ENCODE measurements around the gene SLC27A6.

Gene SLC27A6

DNA sequence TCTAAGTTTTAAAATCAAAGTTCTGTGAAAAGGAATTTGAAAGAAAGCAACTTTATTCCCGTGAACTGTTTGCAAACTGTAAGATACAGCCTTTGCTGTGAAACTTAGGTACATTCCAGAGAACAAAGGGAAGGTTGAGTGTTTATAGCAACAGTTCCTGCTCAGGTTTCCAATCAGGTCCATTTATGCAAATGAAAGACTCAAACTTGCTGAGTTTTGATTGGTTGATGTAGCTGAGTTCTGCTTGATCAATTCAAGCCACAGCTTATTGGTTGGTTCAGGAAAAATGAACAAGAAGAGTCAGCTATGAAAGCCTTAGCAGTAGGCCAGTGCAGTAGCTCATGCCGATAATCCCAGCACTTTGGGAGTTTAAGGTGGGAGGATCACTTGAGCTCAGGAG lies 37.9 kb downstream of the SLC27A6 start:
- Histone ChIP-seq H3K36me3 (no peaks in the 10 kb centered on the region), H3K9me3 (no peaks in the 10 kb centered on the region), H3K27me3 (no peaks in the 10 kb centered on the region), H3K4me1 (ENCODE audit: control insufficient read depth in 1 of 2, insufficient read depth in 1 of 2, low read depth in 1 of 2, low read length in 1 of 2) (no peaks in the 10 kb centered on the region), H3K27ac (no peak overlapping the region), H3K4me3 (ENCODE audit: low read depth in 1 of 2, low read length in 1 of 2) (no peak overlapping the region)
- TF ChIP-seq, protein P1, sequence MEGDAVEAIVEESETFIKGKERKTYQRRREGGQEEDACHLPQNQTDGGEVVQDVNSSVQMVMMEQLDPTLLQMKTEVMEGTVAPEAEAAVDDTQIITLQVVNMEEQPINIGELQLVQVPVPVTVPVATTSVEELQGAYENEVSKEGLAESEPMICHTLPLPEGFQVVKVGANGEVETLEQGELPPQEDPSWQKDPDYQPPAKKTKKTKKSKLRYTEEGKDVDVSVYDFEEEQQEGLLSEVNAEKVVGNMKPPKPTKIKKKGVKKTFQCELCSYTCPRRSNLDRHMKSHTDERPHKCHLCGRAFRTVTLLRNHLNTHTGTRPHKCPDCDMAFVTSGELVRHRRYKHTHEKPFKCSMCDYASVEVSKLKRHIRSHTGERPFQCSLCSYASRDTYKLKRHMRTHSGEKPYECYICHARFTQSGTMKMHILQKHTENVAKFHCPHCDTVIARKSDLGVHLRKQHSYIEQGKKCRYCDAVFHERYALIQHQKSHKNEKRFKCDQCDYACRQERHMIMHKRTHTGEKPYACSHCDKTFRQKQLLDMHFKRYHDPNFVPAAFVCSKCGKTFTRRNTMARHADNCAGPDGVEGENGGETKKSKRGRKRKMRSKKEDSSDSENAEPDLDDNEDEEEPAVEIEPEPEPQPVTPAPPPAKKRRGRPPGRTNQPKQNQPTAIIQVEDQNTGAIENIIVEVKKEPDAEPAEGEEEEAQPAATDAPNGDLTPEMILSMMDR (IDR thresholded peaks at IDR 0.05), result no peak

DNA sequence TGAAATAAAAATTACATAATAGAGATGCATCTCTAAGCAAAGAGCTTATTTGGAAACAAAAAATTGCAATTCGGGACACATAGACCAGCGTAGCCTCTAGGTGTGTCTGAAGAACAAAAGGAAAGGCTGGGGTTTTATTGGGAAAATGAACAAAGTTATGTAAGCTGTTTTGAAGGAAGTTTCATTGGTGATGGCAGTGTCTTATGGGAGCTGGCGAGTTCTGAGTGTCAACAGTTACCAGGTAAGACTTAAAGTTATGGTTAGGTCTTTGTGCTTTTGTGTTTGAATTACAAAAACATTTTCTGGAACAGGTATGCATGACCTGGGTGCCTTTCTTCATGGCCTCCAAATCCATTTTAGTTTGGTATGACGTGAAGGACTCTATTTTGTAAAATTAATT lies 48.9 kb downstream of the SLC27A6 start:
- no peaks in the 10 kb centered on the region for H3K36me3 ChIP-seq
- TF ChIP-seq, protein P1 (IDR thresholded peaks at IDR 0.05), result no peak
- no peaks in the 10 kb centered on the region for H3K9me3 ChIP-seq
- no peak overlapping the region for H3K4me3 ChIP-seq (ENCODE audit: low read depth in 1 of 2, low read length in 1 of 2)
- no peaks in the 10 kb centered on the region for H3K27me3 ChIP-seq
- no peaks in the 10 kb centered on the region for H3K4me1 ChIP-seq (ENCODE audit: control insufficient read depth in 1 of 2, insufficient read depth in 1 of 2, low read depth in 1 of 2, low read length in 1 of 2)
- no peak overlapping the region for H3K27ac ChIP-seq

DNA sequence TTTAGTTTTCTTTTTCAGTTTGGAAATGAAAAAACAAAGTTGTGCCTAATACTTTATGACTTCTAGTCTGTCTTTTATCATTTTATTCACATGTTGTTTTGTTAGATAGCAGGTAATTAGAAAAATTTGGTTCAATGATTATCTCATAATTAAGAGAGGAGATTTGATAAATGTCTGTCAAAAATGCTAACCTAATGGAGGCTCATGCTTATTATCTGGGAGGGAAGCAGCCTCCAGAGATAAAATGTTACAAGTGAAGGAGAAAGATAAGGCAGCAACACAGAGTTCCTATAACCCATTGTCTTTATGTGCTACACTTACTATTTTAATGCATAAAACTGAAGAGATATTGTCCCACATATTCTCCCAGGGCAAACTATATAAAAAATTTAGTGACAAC lies 53.5 kb downstream of the SLC27A6 start:
- H3K27me3 ChIP-seq, result no peaks in the 10 kb centered on the region
- no peaks in the 10 kb centered on the region for H3K4me1 ChIP-seq (ENCODE audit: control insufficient read depth in 1 of 2, insufficient read depth in 1 of 2, low read depth in 1 of 2, low read length in 1 of 2)
- no peak overlapping the region for H3K27ac ChIP-seq
- no peak overlapping the region for H3K4me3 ChIP-seq (ENCODE audit: low read depth in 1 of 2, low read length in 1 of 2)
- H3K36me3 ChIP-seq, result no peaks in the 10 kb centered on the region
- TF ChIP-seq, protein P1 (IDR thresholded peaks at IDR 0.05), result no peak
- H3K9me3 ChIP-seq, result no peaks in the 10 kb centered on the region

DNA sequence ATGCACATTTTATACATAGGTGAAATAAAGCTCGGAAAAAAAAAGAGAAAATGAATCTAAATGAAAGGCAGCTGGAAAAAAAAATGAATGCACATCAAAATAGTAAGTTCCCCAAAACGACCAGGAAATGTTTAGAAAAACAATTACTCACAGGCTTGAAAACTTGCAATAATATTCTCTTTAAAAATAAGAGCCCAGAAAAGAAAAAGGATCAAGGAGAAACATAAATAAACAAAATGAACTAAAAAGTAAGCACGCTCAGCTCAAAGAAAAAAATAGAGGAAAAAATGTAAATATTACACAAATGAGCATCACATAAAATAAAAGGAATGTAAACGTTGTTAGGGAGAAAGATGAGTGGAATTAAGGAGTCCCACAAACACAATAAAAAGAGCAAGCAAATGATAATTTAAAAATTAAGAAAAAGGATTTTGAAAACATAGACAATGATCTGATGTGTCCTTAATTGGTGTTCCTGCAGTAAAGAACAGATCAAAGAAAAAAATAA lies 54.2 kb downstream of the SLC27A6 start:
- TF ChIP-seq, protein P1 (IDR thresholded peaks at IDR 0.05), result no peak
- H3K4me3 ChIP-seq (ENCODE audit: low read depth in 1 of 2, low read length in 1 of 2), result no peak overlapping the region
- no peak overlapping the region for H3K27ac ChIP-seq
- no peaks in the 10 kb centered on the region for H3K27me3 ChIP-seq
- no peaks in the 10 kb centered on the region for H3K4me1 ChIP-seq (ENCODE audit: control insufficient read depth in 1 of 2, insufficient read depth in 1 of 2, low read depth in 1 of 2, low read length in 1 of 2)
- no peaks in the 10 kb centered on the region for H3K9me3 ChIP-seq
- H3K36me3 ChIP-seq, result no peaks in the 10 kb centered on the region

DNA sequence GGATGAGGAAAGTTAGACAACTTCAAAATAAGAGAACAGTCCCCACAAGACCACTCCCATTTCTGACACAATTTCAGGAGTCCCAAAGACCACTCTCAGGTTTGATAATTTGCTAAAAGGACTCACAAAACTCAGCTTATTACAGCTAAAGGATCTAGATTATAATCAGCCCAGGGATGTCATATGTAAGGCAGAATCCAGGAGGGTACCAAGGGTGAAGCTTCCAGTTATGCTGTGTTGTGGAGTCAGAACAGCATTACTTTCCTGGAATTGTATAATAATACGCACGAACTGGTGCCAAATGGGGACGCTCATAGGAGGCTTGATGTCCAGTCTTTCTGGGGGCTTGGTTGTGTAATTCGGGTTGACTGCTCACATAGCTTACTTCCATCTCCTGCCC lies 55.4 kb downstream of the SLC27A6 start:
- TF ChIP-seq, protein P1 (IDR thresholded peaks at IDR 0.05), result no peak
- Histone ChIP-seq H3K27ac (no peak overlapping the region), H3K9me3 (no peaks in the 10 kb centered on the region), H3K4me3 (ENCODE audit: low read depth in 1 of 2, low read length in 1 of 2) (no peak overlapping the region), H3K36me3 (no peaks in the 10 kb centered on the region), H3K4me1 (ENCODE audit: control insufficient read depth in 1 of 2, insufficient read depth in 1 of 2, low read depth in 1 of 2, low read length in 1 of 2) (no peaks in the 10 kb centered on the region), H3K27me3 (no peaks in the 10 kb centered on the region)

DNA sequence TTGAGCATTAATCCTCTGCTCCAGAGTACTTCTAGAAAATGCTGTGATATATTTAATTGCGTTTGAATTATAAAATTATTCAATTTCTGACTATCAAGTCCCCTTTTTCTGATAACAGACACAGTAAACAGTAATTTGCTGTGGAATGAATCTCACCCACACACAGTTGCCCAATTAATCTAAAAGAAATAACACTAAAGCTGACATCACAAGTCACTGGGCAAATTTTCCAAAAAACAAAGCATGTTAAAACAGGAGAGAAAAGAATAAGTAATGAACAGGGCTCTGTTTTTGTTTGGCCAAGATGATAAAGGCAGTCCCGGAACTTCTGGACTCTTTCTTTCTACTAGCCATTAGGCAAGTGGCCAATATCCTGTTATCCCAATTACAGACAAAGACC lies 56.5 kb downstream of the SLC27A6 start:
- Histone ChIP-seq H3K4me1 (ENCODE audit: control insufficient read depth in 1 of 2, insufficient read depth in 1 of 2, low read depth in 1 of 2, low read length in 1 of 2) (no peaks in the 10 kb centered on the region), H3K4me3 (ENCODE audit: low read depth in 1 of 2, low read length in 1 of 2) (no peak overlapping the region), H3K36me3 (no peaks in the 10 kb centered on the region), H3K27ac (no peak overlapping the region), H3K9me3 (no peaks in the 10 kb centered on the region), H3K27me3 (no peaks in the 10 kb centered on the region)
- TF ChIP-seq, protein P1 (IDR thresholded peaks at IDR 0.05), result no peak

Data from neutrophil (primary cell).